GM10847 (cell line): ENCODE measurements around the gene RPS14.

Experiments used
- POLR2A ChIP-seq: IDR thresholded peaks from 2 replicates; pipeline ENCODE4 v1.6.1; 2011; ENCODE audit not compliant: insufficient read length; ENCODE audit errors: extremely low read depth

RPS14 gene

GRCh38 chr5:150401376-150402228 lies 47.9 kb downstream of the RPS14 start:
- TF ChIP-seq POLR2A, result peak; percentile 33

- peak; percentile 36 for TF ChIP-seq POLR2A
Observed at GRCh38 chr5:150401076-150401375, 48.5 kb downstream of the RPS14 start.

GRCh38 chr5:150400316-150401075 lies 49.0 kb downstream of the RPS14 start:
- TF ChIP-seq POLR2A, result peak; percentile 73

GRCh38 chr5:150399524-150400211 lies 49.9 kb downstream of the RPS14 start:
- peak; percentile 2 for TF ChIP-seq POLR2A

- TF ChIP-seq POLR2A, result peak; percentile 51
Observed at GRCh38 chr5:150398722-150399523, 50.6 kb downstream of the RPS14 start.

- no peak for TF ChIP-seq POLR2A
Observed at GRCh38 chr5:150397782-150398721, 51.5 kb downstream of the RPS14 start.

- TF ChIP-seq POLR2A, result no peak
Observed at GRCh38 chr5:150397146-150397781, 52.3 kb downstream of the RPS14 start.

GRCh38 chr5:150396267-150396666 lies 53.3 kb downstream of the RPS14 start:
- TF ChIP-seq POLR2A, result no peak

- no peak for TF ChIP-seq POLR2A
Observed at GRCh38 chr5:150395688-150395975, 53.9 kb downstream of the RPS14 start.

- TF ChIP-seq POLR2A, result no peak
Observed at GRCh38 chr5:150394912-150395687, 54.4 kb downstream of the RPS14 start.

GRCh38 chr5:150394131-150394530 lies 55.4 kb downstream of the RPS14 start:
- no peak for TF ChIP-seq POLR2A

GRCh38 chr5:150393096-150393645 lies 56.4 kb downstream of the RPS14 start:
- TF ChIP-seq POLR2A, result no peak

- TF ChIP-seq POLR2A, result no peak
Observed at GRCh38 chr5:150392680-150393079, 56.9 kb downstream of the RPS14 start.
